ENCODE data around the gene TIAM2. TPM values are rescaled to one million over a fixed set of nuclear protein-coding genes. Genes with fewer than 3 reads are reported as not detected.
A peak's percentile ranks its signal among the peaks of the same experiment; 100 is the strongest.

Gene TIAM2
- total and polyA plus RNA-seq, 10 of the 15 experiments (the other 5 are each of a cell fraction or from before 2014, with no cell fraction given), result 1.1 to 10.5 (median 2.3) TPM

- Histone ChIP-seq H3K9me3 (replicated peaks; ENCODE audit: control insufficient read depth, insufficient read depth, low read length) (no peaks in the 10 kb centered on the region), H3K27ac (ENCODE audit: control insufficient read depth, insufficient read depth) (no peak overlapping the region), H3K27me3 (replicated peaks in 1 of 2; ENCODE audit: control insufficient read depth in 2 of 2, insufficient read depth in 2 of 2, low read length in 1 of 2) (no peaks in the 10 kb centered on the region), H4K20me1 (ENCODE audit: control insufficient read depth, insufficient read depth) (no peaks in the 10 kb centered on the region), H2AFZ (ENCODE audit: control insufficient read depth, low read depth, low read length) (no peak overlapping the region), H3K4me2 (ENCODE audit: control insufficient read depth, insufficient read depth) (no peak overlapping the region), H3K36me3 (ENCODE audit: control insufficient read depth in 2 of 2, insufficient read depth in 2 of 2, low read length in 1 of 2) (no peaks in the 10 kb centered on the region), H3K4me3 (no peak overlapping the region), H3K9ac (ENCODE audit: control insufficient read depth, insufficient read depth, low read length) (no peak overlapping the region), H3K79me2 (ENCODE audit: control insufficient read depth, insufficient read depth, low read length) (no peaks in the 10 kb centered on the region), H3K4me1 (ENCODE audit: control insufficient read depth, insufficient read depth, low read length) (no peaks in the 10 kb centered on the region)
- ChIA-PET RAD21 (ENCODE audit: unreplicated experiment) (no interaction called here), CTCF (no interaction called here), SMC1A (ENCODE audit: uncharacterized antibody, unreplicated experiment) (interaction anchor here (0.6 kb wide), 1 partner anchor 23 kb away, joined by 3 read pairs; no protein-coding TSS in a partner anchor), POLR2A (no interaction called here)
- DNase-seq (ENCODE audit: low read depth, low spot score) (no peak), FAIRE-seq (no peak), ATAC-seq (peak; percentile 48)
- no peak for TF ChIP-seq GATAD2B (conservative IDR thresholded peaks at IDR 0.05; ENCODE audit: low read depth)
- no peak for TF ChIP-seq SREBF2 (IDR thresholded peaks at IDR 0.05; ENCODE audit: low read length)
- no peak for TF ChIP-seq NFYA (IDR thresholded peaks at IDR 0.05; ENCODE audit: borderline replicate concordance, low read depth, low read length)
- TF ChIP-seq FOXK2 (IDR thresholded peaks at IDR 0.05), result no peak
- TF ChIP-seq WRNIP1 (IDR thresholded peaks at IDR 0.05; ENCODE audit: borderline replicate concordance, low read depth, low read length), result no peak
- TF ChIP-seq CEBPB (IDR thresholded peaks at IDR 0.05; ENCODE audit: borderline replicate concordance in 1 of 2, low read depth in 2 of 2, low read length in 2 of 2), result no peak
- peak; percentile 24 to 51; a peak in 2 of 4 replicates for TF ChIP-seq BHLHE40 (IDR thresholded peaks at IDR 0.05; ENCODE audit: borderline replicate concordance in 1 of 2, low read depth in 2 of 2, low read length in 1 of 2)
- TF ChIP-seq BCL3 (IDR thresholded peaks at IDR 0.05; ENCODE audit: borderline replicate concordance, insufficient read depth, low read depth, low read length, poor library complexity, severe bottlenecking), result no peak
- intact Hi-C loops (cut with micrococcal nuclease; ENCODE audit: unreplicated experiment), result no loop called here
- WGBS (ENCODE audit: insufficient coverage, insufficient replicate concordance, low lambda C conversion rate, missing lambda C conversion rate), result 45% methylated on average over 7 of the region's 7 CpGs
- BruUV-seq (replicated peaks), result no TSS peak
- in situ Hi-C loops (cut with MboI), result no loop called here
Observed at GRCh38 chr6:155093430-155093829, 98.3 kb downstream of the TIAM2 start.

Data from GM12878 (cell line).